ENCODE measurements around the gene SYNC. TPM values are rescaled to one million over a fixed set of nuclear protein-coding genes. Genes with fewer than 3 reads are reported as not detected.

Gene SYNC
- total and polyA plus RNA-seq, 2 of the 8 experiments (the other 6 are each of a cell fraction or from before 2014, with no cell fraction given), result 0.06 to 0.17 TPM

DNA sequence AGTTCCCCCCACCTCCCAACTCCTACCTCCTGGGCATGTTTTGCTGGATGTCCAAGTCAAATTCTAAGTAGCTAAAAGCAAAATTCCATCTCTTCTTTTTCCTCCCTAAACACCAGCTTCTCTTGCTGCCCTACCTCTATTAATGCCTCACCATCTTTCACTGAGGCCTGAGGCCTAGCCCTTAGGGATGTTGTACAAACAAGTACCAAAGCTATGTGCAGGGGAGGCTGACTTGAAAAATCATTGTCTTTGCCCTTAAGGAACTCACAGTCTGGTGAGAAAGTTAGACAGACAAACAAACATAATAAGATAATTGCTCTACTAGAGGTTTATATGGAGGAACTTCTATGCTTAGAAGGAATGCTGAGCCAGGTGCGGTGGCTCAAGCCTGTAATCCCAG, 25.3 kb upstream of the SYNC start:
- TF ChIP-seq SP4 (IDR thresholded peaks at IDR 0.05; ENCODE audit: low read length) (no peak), SAP30 (IDR thresholded peaks at IDR 0.05; ENCODE audit: insufficient read depth, insufficient replicate concordance, low read length) (no peak), POU5F1 (IDR thresholded peaks at IDR 0.05; ENCODE audit: low read depth, low read length) (no peak), JUND (IDR thresholded peaks at IDR 0.05; ENCODE audit: low read length) (no peak), EZH2 (IDR thresholded peaks at IDR 0.05; ENCODE audit: low read depth, low read length, severe bottlenecking) (no peak), SP1 (IDR thresholded peaks at IDR 0.05; ENCODE audit: low read depth, low read length) (no peak), TCF12 (IDR thresholded peaks at IDR 0.05; ENCODE audit: low read depth, low read length) (no peak), YY1 (IDR thresholded peaks at IDR 0.05; ENCODE audit: low read depth, low read length) (no peak)
- TF ChIP-seq, protein P1, sequence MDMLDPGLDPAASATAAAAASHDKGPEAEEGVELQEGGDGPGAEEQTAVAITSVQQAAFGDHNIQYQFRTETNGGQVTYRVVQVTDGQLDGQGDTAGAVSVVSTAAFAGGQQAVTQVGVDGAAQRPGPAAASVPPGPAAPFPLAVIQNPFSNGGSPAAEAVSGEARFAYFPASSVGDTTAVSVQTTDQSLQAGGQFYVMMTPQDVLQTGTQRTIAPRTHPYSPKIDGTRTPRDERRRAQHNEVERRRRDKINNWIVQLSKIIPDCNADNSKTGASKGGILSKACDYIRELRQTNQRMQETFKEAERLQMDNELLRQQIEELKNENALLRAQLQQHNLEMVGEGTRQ (IDR thresholded peaks at IDR 0.05; ENCODE audit: low read length), result no peak
- H3K27me3 ChIP-seq (replicated peaks in 1 of 4; ENCODE audit: control insufficient read depth in 3 of 4, extremely low read depth in 1 of 4, insufficient read depth in 3 of 4, low read length in 3 of 4), result no peaks in the 10 kb centered on the region; a peak in 1 of 7 replicates
- FAIRE-seq, result no peak
- no peaks in the 10 kb centered on the region; the same call in 1 of the 2 replicates for H3K23me2 ChIP-seq (ENCODE audit: low read depth, low read length)
- no peak overlapping the region for H2BK5ac ChIP-seq (ENCODE audit: low read depth, low read length)
- H4K91ac ChIP-seq (replicated peaks; ENCODE audit: insufficient read length, low read length), result no peak overlapping the region
- no peak overlapping the region for H3K9ac ChIP-seq (replicated peaks in 1 of 4; ENCODE audit: extremely low read depth in 1 of 4, low read depth in 3 of 4, low read length in 3 of 4)
- no peak overlapping the region for H2BK12ac ChIP-seq (ENCODE audit: low read depth, low read length)
- H2AFZ ChIP-seq (ENCODE audit: low read length), result no peak overlapping the region
- H4K8ac ChIP-seq (ENCODE audit: extremely low read depth, insufficient read depth, low read length), result no peak overlapping the region
- H3K4ac ChIP-seq (replicated peaks; ENCODE audit: insufficient read length, low read depth, low read length), result no peak overlapping the region
- CTCF ChIA-PET (ENCODE audit: partially characterized antibody), result interaction anchor here (0.5 to 7.3 kb wide), 8 partner anchors 8 to 305 kb away, joined by 3 to 56 read pairs (median 4); a partner anchor contains a TSS
- no peak overlapping the region for H3K23ac ChIP-seq (ENCODE audit: insufficient read length)
- no peaks in the 10 kb centered on the region; a peak in 1 of 8 replicates for H3K36me3 ChIP-seq (ENCODE audit: control insufficient read depth in 2 of 4, insufficient read depth in 4 of 4, low read length in 3 of 4)
- H2BK20ac ChIP-seq (ENCODE audit: low read length), result no peak overlapping the region
- WGBS, 2 experiments (ENCODE audit: extremely low coverage in 1 of 2, insufficient coverage in 1 of 2, insufficient read length in 1 of 2, insufficient replicate concordance in 2 of 2, low coverage in 1 of 2, low lambda C conversion rate in 2 of 2, missing lambda C conversion rate in 1 of 2), result 82% methylated on average over 1 of the region's 1 CpG; no CpG with 5 or more reads in 1 of the 2 experiments
- no peak for DNase-seq (ENCODE audit: low read depth in 1 of 2, low spot score in 2 of 2)
- no peaks in the 10 kb centered on the region for H4K20me1 ChIP-seq (replicated peaks in 1 of 2; ENCODE audit: control insufficient read depth in 1 of 2, insufficient read depth in 2 of 2, low read length in 2 of 2)
- no peak overlapping the region for H3K56ac ChIP-seq (replicated peaks; ENCODE audit: insufficient read length, low read depth, low read length)
- H3K79me2 ChIP-seq (ENCODE audit: control insufficient read depth in 1 of 2, insufficient read depth in 2 of 2, low read length in 2 of 2), result no peaks in the 10 kb centered on the region
- no peak overlapping the region for H4K5ac ChIP-seq (ENCODE audit: insufficient read length, low read depth, low read length)
- POLR2A ChIA-PET (ENCODE audit: partially characterized antibody), result interaction anchor here (0.8 to 3.9 kb wide), 3 partner anchors 11 to 44 kb away, joined by 3 to 21 read pairs (median 4); no protein-coding TSS in a partner anchor
- no peak overlapping the region for H2BK120ac ChIP-seq (replicated peaks; ENCODE audit: low read depth, low read length)
- no peak overlapping the region for H3K4me3 ChIP-seq (ENCODE audit: extremely low read depth in 1 of 4, insufficient read depth in 2 of 4, low read depth in 3 of 4, low read length in 4 of 4)
- no peaks in the 10 kb centered on the region for H3K79me1 ChIP-seq (ENCODE audit: low read depth, low read length)
- H3K4me1 ChIP-seq (replicated peaks in 1 of 4; ENCODE audit: control insufficient read depth in 3 of 4, insufficient read depth in 4 of 4, low read length in 3 of 4), result peaks cover 3 to 15% (median 13%) of the 10 kb centered on the region in 4 experiments
- H3K27ac ChIP-seq (ENCODE audit: low read depth, low read length), result no peak overlapping the region
- H3K14ac ChIP-seq (ENCODE audit: insufficient read length), result no peak overlapping the region
- no peak overlapping the region for H2BK15ac ChIP-seq (ENCODE audit: low read length)
- no peak overlapping the region for H2AK5ac ChIP-seq (ENCODE audit: low read depth, low read length)
- H3K18ac ChIP-seq (ENCODE audit: extremely low read depth, low read length), result no peak overlapping the region
- no peaks in the 10 kb centered on the region for H3K9me3 ChIP-seq (ENCODE audit: insufficient read depth in 2 of 2, low read depth in 1 of 2, low read length in 1 of 2)
- no peak overlapping the region for H3K4me2 ChIP-seq (ENCODE audit: insufficient read depth in 1 of 2, low read depth in 2 of 2, low read length in 2 of 2)
